Mucosa of rectum (tissue), 2 donors: ENCODE data around the gene C11orf98.
"Not testable (repeated sequence)": the region's sequence is repeated elsewhere in the genome, so short reads cannot be mapped to it uniquely, and the experiment has no call there.

Experiments
- H3K27ac ChIP-seq, 2 donors: one replicate each; pipeline ENCODE4 v1.7.0; 2013; ENCODE audit warnings: inconsistent platforms in 2 of 2, low read depth in 2 of 2, low read length in 2 of 2
- H3K27me3 ChIP-seq, 2 donors: one replicate each; pipeline ENCODE4 v1.7.0; 2013; ENCODE audit warnings: low read length in 2 of 2; ENCODE audit not compliant: control insufficient read depth in 2 of 2, insufficient read depth in 2 of 2
- H3K36me3 ChIP-seq, 2 donors: one replicate each; pipeline ENCODE4 v1.7.0; 2013; ENCODE audit warnings: low read length in 2 of 2; ENCODE audit not compliant: control insufficient read depth in 2 of 2, insufficient read depth in 2 of 2
- H3K4me1 ChIP-seq, 2 donors: one replicate each; pipeline ENCODE4 v1.7.0; 2013; ENCODE audit warnings: low read length in 2 of 2, mild to moderate bottlenecking in 1 of 2; ENCODE audit not compliant: control insufficient read depth in 2 of 2, insufficient read depth in 2 of 2
- H3K4me3 ChIP-seq, 2 donors: one replicate each; pipeline ENCODE4 v1.7.0; 2013; ENCODE audit warnings: low read length in 2 of 2
- H3K9ac ChIP-seq, 2 donors: one replicate each; pipeline ENCODE4 v1.7.0; 2013; ENCODE audit warnings: low read length in 2 of 2, low read depth in 1 of 2, mild to moderate bottlenecking in 1 of 2
- H3K9me3 ChIP-seq, 2 donors: one replicate each; pipeline ENCODE4 v1.7.0; 2013; ENCODE audit warnings: low read length in 2 of 2; ENCODE audit not compliant: control insufficient read depth in 2 of 2
- donor health status: healthy.
- donor health status: Normal muscosa, but diverticular disease.

C11orf98 gene

GRCh38 chr11:62687508-62688396, 22.7 kb upstream of the C11orf98 start:
- Histone ChIP-seq H3K9ac (peak overlapping the region in 1 of 2 donors; percentile 38), H3K4me1 (peaks cover 0 to 2% of the 10 kb centered on the region in 2 donors), H3K9me3 (no peaks in the 10 kb centered on the region), H3K36me3 (peaks cover 17 to 22% of the 10 kb centered on the region in 2 donors), H3K4me3 (peak overlapping the region; percentile 30 to 55), H3K27me3 (no peaks in the 10 kb centered on the region), H3K27ac (no peak overlapping the region)

GRCh38 chr11:62682518-62682917, 17.5 kb upstream of the C11orf98 start:
- Histone ChIP-seq H3K36me3 (peaks cover 2 to 5% of the 10 kb centered on the region in 2 donors), H3K9me3 (no peaks in the 10 kb centered on the region), H3K27ac (no peak overlapping the region), H3K4me3 (no peak overlapping the region), H3K27me3 (no peaks in the 10 kb centered on the region), H3K4me1 (peaks cover 12 to 13% of the 10 kb centered on the region in 2 donors), H3K9ac (no peak overlapping the region)

DNA sequence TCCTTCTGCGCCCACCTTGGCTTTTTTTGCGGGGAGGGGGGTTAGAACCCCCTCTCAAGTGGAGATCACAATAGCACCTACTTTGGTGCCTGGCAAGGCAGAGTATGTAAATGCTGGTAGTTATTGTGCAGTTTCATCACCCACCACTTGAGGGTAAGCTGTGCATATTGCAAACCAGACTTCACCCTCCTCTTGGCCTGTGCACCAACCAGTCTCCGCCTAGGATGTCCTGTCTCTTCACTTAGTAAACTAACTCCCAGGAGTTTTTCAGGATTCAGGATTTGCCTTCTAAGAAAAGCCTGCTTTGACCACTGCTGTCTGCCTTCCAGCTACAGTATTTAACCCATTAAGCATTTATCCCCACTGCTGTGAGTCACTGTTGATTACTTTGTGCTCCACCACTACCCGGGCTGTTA, 15.8 kb upstream of the C11orf98 start:
- H3K27me3 ChIP-seq = no peaks in the 10 kb centered on the region
- peaks cover 13 to 14% of the 10 kb centered on the region in 2 donors for H3K4me1 ChIP-seq
- H3K4me3 ChIP-seq = no peak overlapping the region
- H3K9me3 ChIP-seq = no peaks in the 10 kb centered on the region
- peaks cover 16 to 19% of the 10 kb centered on the region in 2 donors for H3K36me3 ChIP-seq
- H3K27ac ChIP-seq = no peak overlapping the region
- no peak overlapping the region for H3K9ac ChIP-seq

DNA sequence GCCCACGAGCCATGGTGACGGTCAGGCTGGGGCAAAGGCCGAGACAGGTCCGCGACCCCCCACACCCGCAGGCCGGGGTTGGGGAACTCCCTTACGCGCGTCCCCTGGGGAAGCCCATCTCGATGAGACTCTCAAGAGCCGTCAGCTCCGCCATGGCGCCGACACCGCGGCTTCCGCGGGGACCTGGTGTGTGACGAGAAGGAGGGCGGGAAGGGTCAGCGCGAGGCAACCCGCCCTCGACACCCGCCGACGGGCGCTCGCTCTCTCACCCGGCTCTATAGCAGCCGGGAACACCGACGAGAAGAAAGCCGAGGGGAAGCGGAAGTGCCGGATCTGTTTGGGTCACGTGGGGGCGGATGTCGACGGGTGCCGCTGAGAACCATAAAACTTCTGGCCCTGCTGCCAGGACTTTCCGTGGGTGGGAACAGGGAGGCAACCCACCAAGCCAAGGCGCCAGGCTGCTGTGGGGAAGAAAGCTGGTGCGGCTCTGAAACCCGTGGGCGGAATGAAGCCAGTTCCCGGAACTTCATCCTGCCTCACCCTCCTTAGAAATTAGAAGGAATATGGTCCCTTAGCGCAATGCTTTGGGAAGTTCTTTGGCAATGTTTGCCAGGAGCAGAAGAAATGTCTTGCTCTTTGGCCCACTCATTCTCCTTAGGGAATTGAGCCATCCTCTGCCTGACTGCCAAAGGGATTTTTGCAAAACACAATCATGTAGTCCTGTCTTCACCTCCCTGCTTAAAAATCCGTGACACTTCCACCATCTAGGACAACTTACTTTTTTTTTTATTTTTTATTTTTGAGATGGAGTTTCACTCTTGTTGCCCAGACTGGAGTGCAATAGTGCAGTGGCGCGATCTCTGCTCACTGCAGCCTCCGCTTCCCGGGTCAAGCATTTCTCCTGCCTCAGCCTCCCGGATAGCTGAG, 14.0 kb upstream of the C11orf98 start, which contains the start of gene UBXN1:
Gene UBXN1 (minus strand): TSS at position 304 of the 927 bp plus-strand sequence. CDS start 150 bp downstream, at position 154.
- Histone ChIP-seq H3K4me3 (peak within 1 kb of the TSS; percentile 83 to 93), H3K9ac (peak within 1 kb of the TSS; percentile 91), H3K27me3 (no peaks in the 10 kb centered on the region), H3K36me3 (peaks cover 19 to 21% of the 10 kb centered on the region in 2 donors), H3K27ac (peak within 1 kb of the TSS; percentile 71 to 90), H3K4me1 (peaks cover 13 to 14% of the 10 kb centered on the region in 2 donors), H3K9me3 (no peaks in the 10 kb centered on the region)

DNA sequence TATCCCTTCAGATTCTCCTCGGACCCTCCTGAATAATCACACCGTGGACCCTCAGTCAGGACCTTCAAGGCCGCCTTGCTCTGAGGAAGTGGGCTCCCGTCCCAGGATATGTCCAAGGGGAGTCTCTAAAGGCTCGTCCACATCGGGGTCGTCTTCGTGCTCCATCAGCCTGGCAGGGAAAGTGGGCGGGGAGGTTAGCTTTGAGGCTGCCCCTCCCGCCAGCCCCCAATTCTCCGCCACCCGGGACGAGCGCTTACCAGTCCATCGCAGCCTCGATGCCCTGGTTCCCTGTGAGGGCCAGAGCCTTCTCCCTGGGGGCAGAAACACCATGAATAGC, 13.4 kb upstream of the C11orf98 start:
- Histone ChIP-seq H3K4me1 (peaks cover 13 to 14% of the 10 kb centered on the region in 2 donors), H3K27me3 (no peaks in the 10 kb centered on the region), H3K4me3 (peak overlapping the region; percentile 83 to 93), H3K27ac (peak overlapping the region; percentile 71 to 90), H3K36me3 (peaks cover 19 to 23% of the 10 kb centered on the region in 2 donors), H3K9me3 (no peaks in the 10 kb centered on the region), H3K9ac (peak overlapping the region; percentile 91)

GRCh38 chr11:62677714-62678113, 12.7 kb upstream of the C11orf98 start:
- H3K36me3 ChIP-seq = peaks cover 19 to 23% of the 10 kb centered on the region in 2 donors
- no peaks in the 10 kb centered on the region for H3K9me3 ChIP-seq
- peaks cover 17 to 18% of the 10 kb centered on the region in 2 donors for H3K4me1 ChIP-seq
- peak overlapping the region; percentile 83 to 93 for H3K4me3 ChIP-seq
- peak overlapping the region in 1 of 2 donors; percentile 91 for H3K9ac ChIP-seq
- H3K27ac ChIP-seq = no peak overlapping the region
- H3K27me3 ChIP-seq = no peaks in the 10 kb centered on the region

GRCh38 chr11:62677156-62677555, 12.1 kb upstream of the C11orf98 start:
- Histone ChIP-seq H3K4me1 (peaks cover 21 to 23% of the 10 kb centered on the region in 2 donors), H3K27me3 (no peaks in the 10 kb centered on the region), H3K36me3 (peaks cover 19 to 23% of the 10 kb centered on the region in 2 donors), H3K4me3 (no peak overlapping the region), H3K9me3 (no peaks in the 10 kb centered on the region), H3K27ac (no peak overlapping the region), H3K9ac (peak overlapping the region in 1 of 2 donors; percentile 24)

DNA sequence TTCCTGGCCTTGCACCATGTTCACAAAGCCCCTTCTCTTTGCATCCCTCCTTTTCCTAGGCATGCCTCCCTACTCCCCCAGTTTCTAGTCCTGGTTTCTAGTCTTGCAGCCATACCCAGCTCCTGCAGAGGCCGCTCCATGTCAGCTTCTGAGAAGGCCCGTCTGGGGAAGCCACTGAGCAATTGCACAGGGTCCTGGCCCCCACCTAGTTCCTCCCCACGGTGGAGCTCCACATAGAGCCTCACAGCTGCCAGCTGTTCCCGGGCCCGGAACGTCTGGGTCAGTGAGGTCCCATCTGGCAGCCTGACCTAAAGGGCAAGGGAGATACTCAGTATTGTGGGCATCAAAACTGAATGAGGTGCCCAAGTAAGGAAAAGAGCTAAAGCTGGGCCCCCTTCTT, 11.7 kb upstream of the C11orf98 start:
- Histone ChIP-seq H3K27ac (no peak overlapping the region), H3K36me3 (peaks cover 19 to 23% of the 10 kb centered on the region in 2 donors), H3K9ac (no peak overlapping the region), H3K4me1 (peaks cover 21 to 24% of the 10 kb centered on the region in 2 donors), H3K4me3 (no peak overlapping the region), H3K27me3 (no peaks in the 10 kb centered on the region), H3K9me3 (no peaks in the 10 kb centered on the region)

GRCh38 chr11:62675415-62675814, 10.4 kb upstream of the C11orf98 start:
- Histone ChIP-seq H3K4me1 (peaks cover 28 to 30% of the 10 kb centered on the region in 2 donors), H3K36me3 (peaks cover 19 to 23% of the 10 kb centered on the region in 2 donors)
- H3K9ac ChIP-seq = not testable (repeated sequence)

More at GRCh38 chr11:62675415-62675814, 10.4 kb upstream of the C11orf98 start:
- not testable (repeated sequence) for H3K27me3 ChIP-seq, H3K4me3 ChIP-seq, H3K9me3 ChIP-seq, H3K27ac ChIP-seq
